GM19372 (cell line): ENCODE results near the gene SLC12A7.

Source experiments
- ATAC-seq: cut with Tn5 transposase; IDR thresholded peaks from one replicate; pipeline ENCODE4 v1.9.1; 2021; ENCODE audit warnings: mild to moderate bottlenecking, low read depth, moderate library complexity; ENCODE audit not compliant: unreplicated experiment

SLC12A7 gene

GRCh38 chr5:1014346-1014745, 97.5 kb downstream of the SLC12A7 start:
- ATAC-seq = no peak

DNA sequence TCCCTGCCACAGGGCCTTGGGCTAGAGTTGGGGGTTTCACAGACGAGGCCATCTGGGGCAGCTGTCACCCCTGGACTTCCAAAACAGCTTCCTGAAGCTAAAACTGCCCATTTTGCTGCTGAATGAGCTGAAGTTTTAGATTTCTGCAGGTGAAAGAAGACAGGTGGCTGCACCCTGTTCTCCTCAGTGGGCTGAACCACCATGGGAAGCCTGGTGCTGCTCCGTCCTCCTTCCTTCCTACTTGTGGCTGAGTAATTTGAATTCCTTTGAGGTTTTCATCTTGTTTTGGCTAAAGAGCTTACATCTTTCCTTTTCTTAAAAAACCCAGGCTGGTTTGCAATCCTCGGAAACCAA, 97.9 kb downstream of the SLC12A7 start:
- ATAC-seq = no peak

GRCh38 chr5:1013238-1013947, 98.5 kb downstream of the SLC12A7 start:
- no peak for ATAC-seq

GRCh38 chr5:1012900-1013237, 99.0 kb downstream of the SLC12A7 start:
- no peak for ATAC-seq

GRCh38 chr5:1012313-1012841, 99.5 kb downstream of the SLC12A7 start:
- no peak for ATAC-seq

DNA sequence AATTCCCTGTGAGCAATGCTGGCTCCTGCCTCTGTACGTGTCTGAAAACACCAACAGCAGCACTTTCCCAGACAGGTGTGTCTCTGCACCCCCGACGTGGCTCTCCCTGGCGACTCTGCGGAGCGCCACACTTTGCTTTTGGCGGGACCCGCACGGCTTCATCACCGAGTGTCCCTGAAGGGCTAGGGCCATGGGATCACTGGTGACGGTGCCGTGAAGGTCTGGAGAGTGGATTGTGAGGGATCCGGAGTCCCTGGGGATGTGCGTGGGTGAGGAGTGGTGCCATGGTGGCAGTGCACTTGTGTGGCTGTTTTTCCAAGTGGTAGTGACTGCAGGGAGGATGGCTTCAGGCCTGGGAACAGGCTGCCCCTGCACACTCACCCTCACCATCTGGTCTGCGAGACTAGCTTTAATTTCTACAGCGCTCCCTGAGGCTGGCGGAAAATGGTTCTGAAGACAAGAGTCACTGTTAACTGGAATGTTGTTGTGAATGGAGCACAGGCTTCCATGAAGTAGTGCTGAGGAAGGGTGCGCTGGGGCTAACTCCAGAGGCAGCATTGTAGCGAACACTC, 100.0 kb downstream of the SLC12A7 start:
- ATAC-seq = no peak

- ATAC-seq = no peak
Measured at GRCh38 chr5:1011226-1011631, 100.6 kb downstream of the SLC12A7 start.

- ATAC-seq = no peak
Measured at GRCh38 chr5:1010641-1011046, 101.2 kb downstream of the SLC12A7 start.

DNA sequence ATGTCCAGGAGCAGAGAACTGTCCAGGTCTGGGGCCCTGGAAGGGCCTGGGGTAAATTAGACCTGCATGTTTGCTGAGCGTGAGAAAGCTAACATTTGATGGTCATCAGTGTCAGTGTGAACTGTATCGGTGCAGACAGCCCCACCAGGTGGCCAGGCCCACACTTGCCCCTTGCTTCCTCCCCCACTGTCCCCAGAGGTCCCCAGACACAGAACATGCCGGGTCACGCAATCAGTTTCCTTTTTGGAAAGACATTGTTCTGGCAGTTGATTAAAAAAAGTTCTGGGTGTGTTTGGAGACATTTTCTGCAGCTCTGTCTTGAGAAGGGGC, 101.7 kb downstream of the SLC12A7 start:
- ATAC-seq = no peak

GRCh38 chr5:1009359-1010180, 102.3 kb downstream of the SLC12A7 start:
- no peak for ATAC-seq

DNA sequence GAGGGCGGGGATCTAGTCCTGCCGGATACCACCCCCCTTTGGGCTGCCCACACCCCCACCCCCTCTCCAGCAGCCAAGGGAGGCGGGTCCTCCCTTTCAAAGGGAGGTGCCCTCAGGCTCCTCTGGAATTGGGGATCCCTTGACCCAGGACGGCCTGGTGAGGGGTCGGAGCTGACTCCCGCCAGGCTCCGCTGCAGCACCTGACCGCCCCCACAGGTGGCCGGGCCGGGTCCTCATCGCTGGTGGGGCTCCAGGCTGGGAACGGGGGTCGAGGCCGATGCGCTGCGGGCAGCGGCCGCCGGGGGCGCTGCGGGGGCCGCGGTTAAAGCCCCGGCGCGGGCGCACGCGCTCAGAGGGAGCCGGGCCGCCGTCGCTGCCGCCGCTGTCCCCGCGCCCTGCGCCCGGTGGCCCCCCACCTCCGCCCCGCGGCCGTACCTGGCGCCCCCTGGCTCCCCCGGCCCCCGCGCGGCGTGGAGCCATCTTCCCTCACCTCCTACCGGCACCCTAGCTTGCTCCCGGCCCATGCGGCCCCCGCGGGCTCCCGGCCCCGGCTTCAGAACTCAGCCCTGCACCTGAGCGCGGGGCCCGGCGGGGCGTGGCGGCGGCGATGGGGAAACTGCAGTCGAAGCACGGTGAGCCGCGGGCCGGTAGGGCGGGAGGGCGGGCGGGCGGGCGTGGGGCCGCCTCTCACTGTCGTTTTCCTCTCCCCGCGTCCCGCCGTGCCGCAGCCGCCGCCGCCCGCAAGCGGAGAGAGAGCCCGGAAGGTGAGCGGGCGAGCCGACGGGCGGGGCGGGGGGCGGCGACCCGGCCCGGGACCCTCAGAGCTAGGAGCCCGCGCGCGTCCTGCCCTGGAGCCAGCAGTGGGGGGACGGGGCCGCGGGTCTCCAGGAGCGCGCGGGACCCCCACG, 103.2 kb downstream of the SLC12A7 start, which contains the start of gene NKD2:
NKD2 (plus strand) TSS at position 352 of the 908 bp plus-strand sequence; CDS start at position 608, 256 bp downstream.
- ATAC-seq = no peak

DNA sequence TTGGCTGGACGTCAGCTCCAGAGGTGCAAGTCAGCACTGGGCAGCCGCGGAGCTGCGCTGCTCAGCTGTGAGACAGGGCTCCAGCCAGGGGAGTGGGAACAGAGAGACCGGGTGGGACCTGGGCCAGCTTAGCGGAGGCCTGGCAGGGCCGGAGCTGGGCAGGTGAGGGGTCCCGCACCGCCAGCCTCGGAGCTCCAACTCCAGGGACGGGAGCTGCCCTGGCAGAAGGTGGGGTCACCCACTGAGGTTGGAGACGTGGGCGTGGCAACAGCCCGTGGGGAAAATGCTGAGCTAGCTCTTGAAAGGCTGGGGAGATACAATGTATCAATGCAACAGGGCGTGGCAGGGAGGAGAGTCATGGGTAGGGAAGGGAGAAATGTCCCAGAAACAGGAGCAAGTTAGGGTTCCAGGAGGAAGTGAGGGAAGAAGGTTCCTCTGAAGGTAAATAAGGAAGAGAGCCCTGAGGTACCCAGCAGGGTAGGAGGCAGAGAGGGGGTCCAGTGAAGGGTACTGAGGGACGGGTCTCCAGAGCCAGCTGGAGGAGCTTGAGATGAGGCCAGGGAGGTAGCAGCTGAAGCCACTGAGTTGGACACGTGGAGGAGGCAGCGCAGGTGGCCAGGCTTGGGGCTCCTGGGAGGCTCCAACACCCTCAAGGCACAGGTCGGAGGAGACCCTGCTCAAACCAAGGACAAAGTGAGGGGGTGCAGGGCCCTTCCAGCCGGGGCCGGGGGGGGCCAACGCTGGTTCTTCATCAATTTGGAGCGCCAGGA, 104.0 kb downstream of the SLC12A7 start:
- no peak for ATAC-seq

- ATAC-seq = no peak
Measured at GRCh38 chr5:1007221-1007680, 104.6 kb downstream of the SLC12A7 start.

- no peak for ATAC-seq
Measured at GRCh38 chr5:1006656-1007071, 105.2 kb downstream of the SLC12A7 start.

- no peak for ATAC-seq
Measured at GRCh38 chr5:1005904-1006655, 105.8 kb downstream of the SLC12A7 start.

DNA sequence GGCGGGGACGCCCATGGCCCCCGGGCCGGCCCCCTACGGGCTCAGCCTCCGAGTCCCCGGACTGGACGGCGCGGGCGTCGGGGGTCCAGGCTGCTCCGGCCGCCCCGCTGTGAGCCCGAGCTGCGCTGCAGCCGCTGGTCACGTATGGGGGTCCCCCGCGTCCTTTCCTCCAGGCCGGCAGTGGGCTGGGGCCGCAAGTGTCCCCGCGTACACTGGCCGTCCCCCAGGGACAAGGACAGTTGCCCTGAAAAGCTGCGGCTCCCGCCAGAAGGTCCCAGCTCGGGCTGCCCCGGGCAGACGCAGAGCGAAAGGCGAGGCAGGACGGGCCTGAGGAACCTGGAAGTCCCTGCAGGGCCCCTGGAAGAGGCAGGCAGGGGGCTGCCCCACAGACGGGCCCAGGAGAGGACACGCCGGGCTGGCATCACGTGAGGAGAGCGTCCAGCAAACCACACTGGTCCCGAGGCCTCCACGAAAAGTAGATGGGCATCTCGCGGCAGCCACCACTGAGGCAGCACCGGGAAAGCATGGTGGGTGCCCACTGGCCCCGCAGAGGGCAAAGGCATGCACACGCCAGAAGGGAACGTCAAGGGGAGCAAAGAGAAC, 106.5 kb downstream of the SLC12A7 start:
- ATAC-seq = no peak

- no peak for ATAC-seq
Measured at GRCh38 chr5:1004461-1005248, 107.2 kb downstream of the SLC12A7 start.
